Measurements from ENCODE around the gene RAB27B.

The RAB27B gene

GRCh38 chr18:54939361-54939917 is 111.2 kb downstream of the RAB27B start:
- Histone ChIP-seq H3K27me3 (replicated peaks; ENCODE audit: control insufficient read depth, insufficient read depth, low read length) (no peaks in the 10 kb centered on the region), H3K36me3 (ENCODE audit: control insufficient read depth, insufficient read depth, low read length) (no peaks in the 10 kb centered on the region), H3K4me3 (replicated peaks; ENCODE audit: low read depth, low read length) (no peak overlapping the region)
- TF ChIP-seq CTCF (IDR thresholded peaks at IDR 0.05; ENCODE audit: insufficient read depth, low read length, poor library complexity, severe bottlenecking): no peak
- DNase-seq (ENCODE audit: extremely low read depth, insufficient read length): no peak

- no peaks in the 10 kb centered on the region for H3K27me3 ChIP-seq (replicated peaks; ENCODE audit: control insufficient read depth, insufficient read depth, low read length)
- no peak overlapping the region for H3K4me3 ChIP-seq (replicated peaks; ENCODE audit: low read depth, low read length)
- no peaks in the 10 kb centered on the region for H3K36me3 ChIP-seq (ENCODE audit: control insufficient read depth, insufficient read depth, low read length)
- TF ChIP-seq CTCF (IDR thresholded peaks at IDR 0.05; ENCODE audit: insufficient read depth, low read length, poor library complexity, severe bottlenecking): no peak
- DNase-seq (ENCODE audit: extremely low read depth, insufficient read length): no peak
Observed at GRCh38 chr18:54942144-54942543, 113.9 kb downstream of the RAB27B start.

- TF ChIP-seq CTCF (IDR thresholded peaks at IDR 0.05; ENCODE audit: insufficient read depth, low read length, poor library complexity, severe bottlenecking): no peak
- DNase-seq (ENCODE audit: extremely low read depth, insufficient read length): no peak
- Histone ChIP-seq H3K27me3 (replicated peaks; ENCODE audit: control insufficient read depth, insufficient read depth, low read length) (no peaks in the 10 kb centered on the region), H3K4me3 (replicated peaks; ENCODE audit: low read depth, low read length) (no peak overlapping the region), H3K36me3 (ENCODE audit: control insufficient read depth, insufficient read depth, low read length) (no peaks in the 10 kb centered on the region)
Observed at GRCh38 chr18:54942569-54942968, 114.3 kb downstream of the RAB27B start.
